Loucy (cell line): ENCODE data around the gene SLC9C2.
"Not testable (repeated sequence)": the region's sequence is repeated elsewhere in the genome, so short reads cannot be mapped to it uniquely, and the experiment has no call there.

Experiments
- H2AFZ ChIP-seq: fragments of 200-600 bp; sonication (generic); 2 replicates; pipeline ENCODE4 v1.6.0; 2016; ENCODE audit warnings: antibody characterized with exemption, mild to moderate bottlenecking, low read length, moderate library complexity
- H3F3A ChIP-seq: fragments of 200-600 bp; 2 replicates; pipeline ENCODE4 v1.6.0; 2016; ENCODE audit warnings: antibody characterized with exemption, low read depth, mild to moderate bottlenecking
- H3K27me3 ChIP-seq: fragments of 200-600 bp; sonication (generic); 2 replicates; pipeline ENCODE4 v1.6.1; 2014; ENCODE audit warnings: low read length, mild to moderate bottlenecking; ENCODE audit not compliant: insufficient read depth, poor library complexity, severe bottlenecking
- H3K36me3 ChIP-seq: fragments of 200-600 bp; sonication (generic); 2 replicates; pipeline ENCODE4 v1.6.1; 2016; ENCODE audit warnings: low read length; ENCODE audit not compliant: insufficient read depth
- H3K4me1 ChIP-seq: fragments of 200-600 bp; sonication (generic); 2 replicates; pipeline ENCODE4 v1.5.1; 2014; ENCODE audit warnings: low read length, mild to moderate bottlenecking; ENCODE audit not compliant: insufficient read depth, poor library complexity, severe bottlenecking
- H3K4me2 ChIP-seq: fragments of 200-600 bp; sonication (generic); 2 replicates; pipeline ENCODE4 v1.6.0; 2014; ENCODE audit warnings: antibody characterized with exemption, low read length, low read depth, mild to moderate bottlenecking; ENCODE audit not compliant: poor library complexity, severe bottlenecking
- H3K4me3 ChIP-seq: fragments of 200-600 bp; sonication (generic); 2 replicates; pipeline ENCODE4 v1.5.1; 2014; ENCODE audit warnings: low read length, mild to moderate bottlenecking, mixed read lengths; ENCODE audit not compliant: poor library complexity, severe bottlenecking
- H3K79me2 ChIP-seq: fragments of 200-600 bp; sonication (generic); 2 replicates; pipeline ENCODE4 v1.6.1; 2014; ENCODE audit warnings: low read length; ENCODE audit not compliant: insufficient read depth
- H3K9ac ChIP-seq: fragments of 200-600 bp; sonication (generic); 2 replicates; pipeline ENCODE4 v1.6.0; 2014; ENCODE audit warnings: mild to moderate bottlenecking, low read depth, low read length, moderate library complexity; ENCODE audit not compliant: poor library complexity, severe bottlenecking
- H3K9me2 ChIP-seq: fragments of 200-600 bp; sonication (generic); replicated peaks from 2 replicates; pipeline ENCODE4 v1.6.1; 2016; ENCODE audit warnings: low read depth, low read length, mixed read lengths
- H3K9me3 ChIP-seq: fragments of 200-600 bp; sonication (generic); 2 replicates; pipeline ENCODE4 v1.6.1; 2014; ENCODE audit warnings: mild to moderate bottlenecking, antibody characterized with exemption, low read length, low read depth; ENCODE audit not compliant: insufficient read depth
- H4K20me1 ChIP-seq: fragments of 200-600 bp; sonication (generic); 2 replicates; pipeline ENCODE4 v1.6.0; 2014; ENCODE audit warnings: antibody characterized with exemption, low read length, mild to moderate bottlenecking; ENCODE audit not compliant: insufficient read depth, poor library complexity, severe bottlenecking
- CTCF ChIP-seq: fragments of 200-600 bp; sonication (generic); conservative IDR thresholded peaks from 2 replicates; pipeline ENCODE4 v1.5.1; 2014; ENCODE audit warnings: mild to moderate bottlenecking, antibody characterized with exemption, low read length
- EZH2phosphoT487 ChIP-seq: fragments of 200-600 bp; IDR thresholded peaks from 2 replicates; pipeline ENCODE4 v1.6.1; 2018; ENCODE audit warnings: antibody characterized with exemption, mild to moderate bottlenecking, moderate library complexity, borderline replicate concordance

SLC9C2 gene

GRCh38 chr1:173520799-173521198 is 82.1 kb downstream of the SLC9C2 start:
- H3K9me2 ChIP-seq: no peaks in the 10 kb centered on the region
- no peaks in the 10 kb centered on the region for H4K20me1 ChIP-seq
- no peak overlapping the region for H3K9ac ChIP-seq
- H3K36me3 ChIP-seq: no peaks in the 10 kb centered on the region
- peaks cover 10% of the 10 kb centered on the region for H3K4me1 ChIP-seq
- TF ChIP-seq EZH2phosphoT487: no peak
- no peak for TF ChIP-seq CTCF
- no peaks in the 10 kb centered on the region for H3K27me3 ChIP-seq
- H3K4me2 ChIP-seq: no peak overlapping the region
- no peaks in the 10 kb centered on the region for H3K79me2 ChIP-seq
- no peaks in the 10 kb centered on the region for H3F3A ChIP-seq
- H3K4me3 ChIP-seq: no peak overlapping the region
- H2AFZ ChIP-seq: no peak overlapping the region
- H3K9me3 ChIP-seq: no peaks in the 10 kb centered on the region

- H3F3A ChIP-seq, H4K20me1 ChIP-seq, H3K9me2 ChIP-seq, H3K27me3 ChIP-seq, H3K4me1 ChIP-seq, H3K79me2 ChIP-seq, H3K4me2 ChIP-seq, H3K4me3 ChIP-seq, H3K36me3 ChIP-seq, H3K9ac ChIP-seq, H2AFZ ChIP-seq, H3K9me3 ChIP-seq: not testable (repeated sequence)
These were observed 88.4 kb downstream of the SLC9C2 start for GRCh38 chr1:173514503-173514902.

- no peak overlapping the region for H3K4me3 ChIP-seq
- H3K4me1 ChIP-seq: no peaks in the 10 kb centered on the region
- H4K20me1 ChIP-seq: no peaks in the 10 kb centered on the region
- H3K9me3 ChIP-seq: no peaks in the 10 kb centered on the region
- H3K27me3 ChIP-seq: no peaks in the 10 kb centered on the region
- no peak overlapping the region for H3K9ac ChIP-seq
- H3K79me2 ChIP-seq: no peaks in the 10 kb centered on the region
- no peaks in the 10 kb centered on the region for H3K36me3 ChIP-seq
- H3K4me2 ChIP-seq: no peak overlapping the region
- no peaks in the 10 kb centered on the region for H3F3A ChIP-seq
- no peaks in the 10 kb centered on the region for H3K9me2 ChIP-seq
- no peak overlapping the region for H2AFZ ChIP-seq
- TF ChIP-seq CTCF (no peak), EZH2phosphoT487 (no peak)
These were observed 93.1 kb downstream of the SLC9C2 start for GRCh38 chr1:173509797-173510196.

GRCh38 chr1:173508541-173508940 is 94.3 kb downstream of the SLC9C2 start:
- H3K4me1 ChIP-seq: no peaks in the 10 kb centered on the region
- H3K36me3 ChIP-seq: no peaks in the 10 kb centered on the region
- H3K79me2 ChIP-seq: no peaks in the 10 kb centered on the region
- H3K9me2 ChIP-seq: no peaks in the 10 kb centered on the region
- no peak overlapping the region for H2AFZ ChIP-seq
- H4K20me1 ChIP-seq: no peaks in the 10 kb centered on the region
- H3K27me3 ChIP-seq: no peaks in the 10 kb centered on the region
- H3K4me3 ChIP-seq: no peak overlapping the region
- H3K9ac ChIP-seq: no peak overlapping the region
- no peaks in the 10 kb centered on the region for H3K9me3 ChIP-seq
- H3K4me2 ChIP-seq: no peak overlapping the region
- no peaks in the 10 kb centered on the region for H3F3A ChIP-seq
- TF ChIP-seq EZH2phosphoT487 (no peak), CTCF (no peak)
